Cerebellar cortex (tissue), 1 donor: ENCODE measurements around the gene ING1.
"Not testable (repeated sequence)": the region's sequence is repeated elsewhere in the genome, so short reads cannot be mapped to it uniquely, and the experiment has no call there.

Source experiments
- DNase-seq: peaks from one replicate; pipeline ENCODE4 v3.0.0-alpha.2; 2015; ENCODE audit warnings: low spot score

Gene ING1

DNA sequence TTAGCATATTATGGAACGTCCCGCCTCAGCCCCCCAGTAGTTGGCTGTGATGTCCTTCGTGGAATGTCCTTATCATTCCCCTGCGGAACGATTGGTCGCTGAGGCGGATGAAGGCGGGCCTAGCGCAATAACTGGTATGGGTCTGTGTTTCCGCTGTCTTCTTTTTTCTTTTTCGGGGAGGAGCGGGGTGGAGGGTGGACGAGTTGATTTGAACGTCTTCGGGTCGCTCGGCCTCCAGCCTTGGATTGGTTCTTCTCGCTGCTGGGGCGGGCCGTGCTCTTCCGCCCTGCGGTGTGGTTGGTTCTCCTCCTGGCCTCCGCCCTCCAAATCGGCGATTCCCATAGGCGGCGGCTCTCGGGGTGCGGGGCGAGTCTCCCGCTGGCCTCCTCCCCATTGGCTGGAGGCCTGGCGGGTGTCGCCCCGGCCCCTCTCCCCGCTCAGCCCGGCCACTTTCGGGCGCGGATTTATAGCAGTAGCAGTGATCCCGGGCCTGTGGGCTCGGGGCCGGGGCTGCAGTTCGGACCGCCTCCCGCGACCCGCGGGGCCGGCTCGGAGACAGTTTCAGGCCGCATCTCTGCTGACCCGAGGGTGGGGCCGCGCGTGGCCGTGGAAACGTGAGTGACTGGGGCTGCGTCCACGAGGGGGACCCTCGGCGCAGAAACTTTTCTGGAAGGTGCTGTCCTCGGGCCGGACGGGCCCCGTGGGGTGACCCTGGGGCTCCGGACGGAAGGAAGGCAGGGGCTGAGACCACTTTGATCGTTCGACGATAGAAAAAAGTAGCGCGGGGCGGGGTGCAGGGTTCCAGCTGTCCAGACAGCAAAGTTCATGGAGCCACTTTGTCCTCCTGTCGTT lies 2.1 kb downstream of the ING1 start:
- DNase-seq: peak; percentile 100

GRCh38 chr13:110716247-110716515 lies 2.7 kb downstream of the ING1 start:
- no peak for DNase-seq

DNA sequence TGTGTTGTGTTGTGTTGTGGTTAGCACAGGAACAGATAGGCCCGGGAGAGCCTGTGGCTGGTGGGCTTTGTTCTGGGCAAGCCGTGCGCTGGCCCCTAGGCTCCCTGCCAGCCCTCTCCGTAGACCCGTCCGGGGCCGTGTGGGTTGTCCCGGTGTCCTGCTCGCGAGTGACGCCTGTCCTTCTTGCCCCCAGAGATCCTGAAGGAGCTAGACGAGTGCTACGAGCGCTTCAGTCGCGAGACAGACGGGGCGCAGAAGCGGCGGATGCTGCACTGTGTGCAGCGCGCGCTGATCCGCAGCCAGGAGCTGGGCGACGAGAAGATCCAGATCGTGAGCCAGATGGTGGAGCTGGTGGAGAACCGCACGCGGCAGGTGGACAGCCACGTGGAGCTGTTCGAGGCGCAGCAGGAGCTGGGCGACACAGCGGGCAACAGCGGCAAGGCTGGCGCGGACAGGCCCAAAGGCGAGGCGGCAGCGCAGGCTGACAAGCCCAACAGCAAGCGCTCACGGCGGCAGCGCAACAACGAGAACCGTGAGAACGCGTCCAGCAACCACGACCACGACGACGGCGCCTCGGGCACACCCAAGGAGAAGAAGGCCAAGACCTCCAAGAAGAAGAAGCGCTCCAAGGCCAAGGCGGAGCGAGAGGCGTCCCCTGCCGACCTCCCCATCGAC lies 5.7 kb downstream of the ING1 start:
- no peak for DNase-seq

GRCh38 chr13:110722971-110723370 lies 9.5 kb downstream of the ING1 start:
- no peak for DNase-seq

DNA sequence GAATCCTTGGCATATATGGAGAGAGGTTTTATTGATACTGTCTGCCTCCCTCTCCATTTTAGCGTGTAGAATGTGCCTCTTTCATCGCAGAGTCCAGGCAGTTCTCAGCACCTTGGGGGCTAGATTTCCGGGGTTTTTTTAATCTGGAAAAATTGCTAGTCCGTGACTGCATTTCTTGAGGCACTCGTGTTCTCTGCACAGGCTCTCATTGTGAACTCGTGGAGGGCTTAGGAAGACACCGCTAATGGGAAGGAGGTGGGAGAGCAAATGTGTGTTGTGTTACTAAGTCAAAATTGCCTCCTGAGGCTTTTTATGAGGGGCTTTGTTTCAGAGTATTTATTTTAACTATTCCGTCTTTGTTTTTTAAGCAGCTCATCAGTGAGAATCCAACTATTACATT lies 10.1 kb downstream of the ING1 start:
- DNase-seq: no peak

- not testable (repeated sequence) for DNase-seq
Observed at GRCh38 chr13:110726153-110726552, 12.7 kb downstream of the ING1 start.

DNA sequence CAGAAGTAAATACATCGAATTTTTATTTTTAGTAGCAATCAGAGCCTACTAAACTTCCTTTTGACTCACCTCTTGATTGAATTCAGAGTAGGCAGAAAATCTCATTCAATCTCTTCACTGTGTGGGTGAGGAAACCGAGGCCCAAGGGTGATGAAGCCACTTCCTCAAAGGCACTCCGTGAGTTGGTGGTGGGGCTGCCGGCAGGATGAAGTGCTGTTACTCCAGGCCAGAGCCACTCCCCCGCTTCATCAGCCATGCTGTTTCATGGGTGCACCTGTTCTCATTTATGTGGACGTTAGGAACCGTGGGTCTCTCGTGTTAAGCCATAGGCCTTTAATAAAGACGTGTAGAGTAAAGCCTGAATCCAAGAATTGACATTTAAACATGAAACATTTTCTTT lies 13.2 kb downstream of the ING1 start:
- DNase-seq: no peak

DNA sequence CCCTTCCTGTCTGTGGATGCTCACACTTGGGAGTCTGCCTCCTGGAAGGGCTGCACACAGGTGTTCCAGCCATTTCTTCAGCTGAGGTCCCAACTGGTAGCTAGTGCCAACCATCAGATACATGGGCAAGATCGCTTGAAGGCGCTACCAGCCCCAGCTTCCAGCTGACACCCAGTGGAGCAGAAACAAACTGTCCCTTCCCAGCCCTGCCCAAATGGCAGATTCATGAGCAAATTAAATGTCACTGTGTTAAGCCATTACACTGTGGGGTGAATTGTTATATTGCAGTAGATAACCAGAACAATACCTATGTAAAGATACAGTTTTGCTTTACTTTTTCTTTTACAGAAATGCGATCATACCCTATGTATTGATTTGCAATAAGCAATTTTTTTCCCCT lies 17.6 kb downstream of the ING1 start:
- no peak for DNase-seq

- DNase-seq: no peak
Observed at GRCh38 chr13:110734561-110734960, 21.1 kb downstream of the ING1 start.

- no peak for DNase-seq
Observed at GRCh38 chr13:110737555-110737954, 24.1 kb downstream of the ING1 start.

DNA sequence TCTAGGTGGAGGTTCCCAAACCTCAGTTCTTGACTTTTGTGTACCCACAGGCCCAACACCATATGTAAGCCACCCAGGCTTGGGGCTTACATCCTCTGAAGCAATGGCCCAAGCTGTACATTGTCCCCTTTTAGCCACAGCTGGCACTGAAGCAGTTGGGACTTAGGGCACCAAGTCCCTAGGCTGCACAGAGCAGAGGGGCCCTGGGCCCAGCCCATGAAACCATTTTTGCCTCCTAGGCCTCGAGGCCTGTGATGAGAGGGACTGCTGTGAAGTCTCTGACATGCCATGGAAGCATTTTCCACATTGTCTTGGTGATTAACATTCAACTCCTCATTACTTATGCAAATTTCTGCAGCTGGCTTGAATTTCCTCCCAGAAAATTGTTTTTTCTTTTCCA lies 30.2 kb downstream of the ING1 start:
- no peak for DNase-seq

- DNase-seq: no peak
Observed at GRCh38 chr13:110746438-110746837, 32.9 kb downstream of the ING1 start.

GRCh38 chr13:110748271-110748670 lies 34.8 kb downstream of the ING1 start:
- DNase-seq: no peak

- DNase-seq: no peak
Observed at GRCh38 chr13:110756219-110756631, 42.7 kb downstream of the ING1 start.

DNA sequence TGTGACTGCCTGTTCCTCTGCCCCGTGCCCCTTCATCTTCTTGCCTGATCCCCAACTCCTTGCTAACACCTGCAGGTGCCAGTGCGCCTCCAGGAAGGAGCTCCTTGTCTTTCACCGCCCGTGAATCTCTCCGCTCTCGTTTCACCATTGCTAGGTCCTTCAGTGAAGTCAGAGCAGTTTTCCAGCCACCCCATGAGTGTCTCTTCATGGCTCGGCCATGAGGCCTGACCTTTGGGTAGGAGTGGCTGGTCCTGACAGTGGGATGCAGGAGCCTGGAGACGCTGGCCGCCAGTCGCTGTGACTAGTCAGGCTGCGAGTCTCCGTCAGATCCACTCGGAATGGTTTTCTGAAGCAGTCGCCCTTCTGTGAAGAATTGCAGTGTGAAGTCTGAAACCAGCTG lies 43.8 kb downstream of the ING1 start:
- DNase-seq: no peak

GRCh38 chr13:110758195-110758805 lies 44.8 kb downstream of the ING1 start:
- DNase-seq: no peak

- DNase-seq: no peak
Observed at GRCh38 chr13:110759710-110760109, 46.2 kb downstream of the ING1 start.

DNA sequence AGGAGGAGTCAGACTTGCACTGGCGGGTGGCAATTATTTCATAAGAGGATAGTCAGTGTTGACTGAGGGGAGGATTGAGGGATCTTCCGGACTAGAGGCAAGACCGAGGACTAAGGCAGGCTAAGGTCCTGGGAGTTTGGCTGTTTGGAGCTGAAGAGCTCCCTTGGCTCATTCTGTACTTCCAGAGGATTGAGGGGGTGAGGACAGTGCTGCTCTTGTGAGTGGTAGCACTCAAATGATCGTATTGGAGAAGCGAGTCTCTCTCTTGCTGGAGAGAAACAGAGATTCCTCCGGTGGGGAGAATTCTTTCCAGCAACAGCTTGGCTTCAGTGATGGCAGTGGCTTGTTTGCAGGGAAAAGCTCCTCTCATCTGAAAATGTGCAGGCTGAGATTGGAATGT lies 47.1 kb downstream of the ING1 start:
- no peak for DNase-seq

GRCh38 chr13:110766671-110767430 lies 53.4 kb downstream of the ING1 start:
- DNase-seq: no peak

GRCh38 chr13:110767476-110767875 lies 54.0 kb downstream of the ING1 start:
- no peak for DNase-seq

DNA sequence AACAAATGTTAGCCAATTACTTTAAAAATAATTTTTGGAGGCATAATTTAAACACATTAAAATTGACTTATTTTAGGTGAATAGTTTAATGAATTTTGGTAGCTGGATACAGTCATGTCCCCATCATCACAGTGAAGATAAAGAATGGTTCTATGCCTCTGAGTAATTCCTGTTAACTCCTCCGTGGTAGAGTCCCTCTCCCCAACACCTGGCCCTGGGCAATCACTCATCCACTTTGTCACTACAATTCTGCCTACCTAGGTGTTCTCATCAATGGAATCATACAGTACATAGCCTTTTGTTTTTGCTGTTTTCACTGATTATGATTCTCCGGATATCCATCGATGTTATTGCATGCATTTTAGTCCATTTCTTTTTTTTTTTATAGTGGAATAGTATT lies 55.6 kb downstream of the ING1 start:
- no peak for DNase-seq

DNA sequence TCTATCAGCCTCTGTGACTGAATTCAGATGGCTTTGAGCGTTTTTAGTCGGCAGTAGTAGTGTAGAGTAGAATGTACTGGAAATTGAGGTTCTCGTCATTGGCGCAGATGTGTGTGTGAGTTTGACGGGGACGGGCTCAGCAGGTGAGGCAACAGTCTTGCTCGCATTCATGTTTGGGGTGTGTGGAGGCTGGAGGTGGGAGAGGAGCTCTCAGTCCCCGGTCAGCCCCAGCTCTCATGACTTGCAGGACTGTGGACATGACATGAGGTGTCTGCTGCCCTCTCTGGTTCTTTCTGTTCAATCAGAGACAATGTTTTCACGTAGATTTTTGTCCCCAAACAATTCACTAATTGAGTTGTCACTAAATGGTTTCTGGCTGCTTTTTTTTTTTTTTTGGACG lies 57.2 kb downstream of the ING1 start:
- no peak for DNase-seq

- DNase-seq: no peak
Observed at GRCh38 chr13:110771194-110771593, 57.7 kb downstream of the ING1 start.
